K562 (cell line): ENCODE measurements around the gene INPP5D. TPM values are rescaled to one million over a fixed set of nuclear protein-coding genes. Genes with fewer than 3 reads are reported as not detected.

Source experiments
- ATAC-seq: fragments of 200-7000 bp; cut with Tn5 transposase; 3 replicates; pipeline ENCODE4 v1.9.1; 2020; ENCODE audit warnings: moderate library complexity
- BruUV-seq: library from RNA; stranded (reverse); fragments of 400-500 nt; replicated peaks from 2 replicates; lab custom pipeline; 2021; lab: Mats Ljungman, UMichigan
- CTCF ChIA-PET: fragments of 300-600 bp; formaldehyde crosslinking; extraction: SDS; loops from one replicate; lab custom pipeline; 2021; ENCODE audit warnings: low intra/inter-chr PET ratio; lab: Yijun Ruan, JAX
- POLR2A ChIA-PET: fragments of 300-600, 350-650 bp; sonication (Branson Sonifier 250); formaldehyde crosslinking; extraction: SDS; loops from one replicate; lab custom pipeline; 2021; ENCODE audit warnings: antibody characterized with exemption, inconsistent platforms; lab: Yijun Ruan, JAX
- DNase-seq, 4 experiments: peaks; one replicate each; pipeline versions ENCODE4 v3.0.0 to v3.0.0-alpha.2; 2011 to 2018; ENCODE audit warnings: low spot score in 3 of 4, mixed read lengths in 3 of 4; ENCODE audit errors: extremely low read depth in 1 of 4
- FAIRE-seq: peaks from 2 replicates; lab custom pipeline; 2011; peaks lifted over from hg19 to GRCh38; lab: Jason Lieb, UNC
- H2AFZ ChIP-seq: 2 replicates; pipeline ENCODE4 v1.6.0; 2011; ENCODE audit warnings: low read depth, low read length, control low read depth, inconsistent platforms
- H3K27ac ChIP-seq: fragments of 200-600 bp; 3 replicates; pipeline ENCODE4 v1.8.0; 2011; ENCODE audit warnings: low read depth, mild to moderate bottlenecking, control low read depth, inconsistent platforms, low read length, moderate library complexity, mixed read lengths; ENCODE audit errors: extremely low read depth
- H3K27me3 ChIP-seq, 2 experiments: fragments of 300-600 bp in 1 of 2; 2 replicates in 1 of 2; 3 replicates in 1 of 2; pipeline versions ENCODE4 v1.6.0 to v1.8.0; 2011; ENCODE audit warnings: inconsistent platforms in 2 of 2, low read length in 2 of 2, mild to moderate bottlenecking in 1 of 2, mixed read lengths in 1 of 2, moderate library complexity in 1 of 2; ENCODE audit not compliant: control insufficient read depth in 2 of 2, insufficient read depth in 2 of 2
- H3K36me3 ChIP-seq: fragments of 300-600 bp; 3 replicates; pipeline ENCODE4 v1.8.0; 2011; ENCODE audit warnings: mild to moderate bottlenecking, low read length, inconsistent platforms; ENCODE audit not compliant: control insufficient read depth, insufficient read depth
- H3K4me1 ChIP-seq, 2 experiments: fragments of 200-600 bp in 1 of 2; replicated peaks in 1 of 2; 2 replicates in 1 of 2; 3 replicates in 1 of 2; pipeline versions ENCODE4 v1.5.1 to v1.8.0; 2011; ENCODE audit warnings: inconsistent platforms in 2 of 2, low read length in 2 of 2, mild to moderate bottlenecking in 1 of 2, mixed read lengths in 1 of 2, moderate library complexity in 1 of 2; ENCODE audit not compliant: control insufficient read depth in 2 of 2, insufficient read depth in 2 of 2
- H3K4me2 ChIP-seq: 2 replicates; pipeline ENCODE4 v1.6.1; 2011; ENCODE audit warnings: low read length, control low read depth, inconsistent platforms, mixed read lengths; ENCODE audit not compliant: insufficient read depth
- H3K4me3 ChIP-seq: fragments of 200-600 bp; sonication (generic), shearing (Covaris generic); 2 replicates; pipeline ENCODE4 v1.5.1; 2016; ENCODE audit warnings: control low read depth, inconsistent platforms
- H3K79me2 ChIP-seq: fragments of 200-600 bp; 3 replicates; pipeline ENCODE4 v1.8.0; 2011; ENCODE audit warnings: low read length, inconsistent platforms; ENCODE audit not compliant: control insufficient read depth, insufficient read depth
- H3K9ac ChIP-seq, 2 experiments: 2 replicates each; pipeline versions ENCODE4 v1.6.0 to v1.6.1; 2011; ENCODE audit warnings: low read depth in 2 of 2, low read length in 2 of 2, control low read depth in 1 of 2, inconsistent platforms in 1 of 2, mild to moderate bottlenecking in 1 of 2, mixed read lengths in 1 of 2; ENCODE audit not compliant: insufficient read depth in 1 of 2
- H3K9me1 ChIP-seq: one replicate; pipeline ENCODE4 v1.6.0; 2011; ENCODE audit warnings: inconsistent platforms, mild to moderate bottlenecking, low read length, moderate library complexity; ENCODE audit not compliant: control insufficient read depth, insufficient read depth
- H3K9me3 ChIP-seq: replicated peaks from 2 replicates; pipeline ENCODE4 v1.5.1; 2011; ENCODE audit warnings: low read depth, low read length, inconsistent platforms; ENCODE audit not compliant: control insufficient read depth, insufficient read depth
- H4K20me1 ChIP-seq: replicated peaks from 2 replicates; pipeline ENCODE4 v1.6.1; 2011; ENCODE audit warnings: low read length, inconsistent platforms, mixed read lengths; ENCODE audit not compliant: control insufficient read depth, insufficient read depth
- ARID1B ChIP-seq: fragments of 450-650 bp; IDR thresholded peaks from 2 replicates; pipeline ENCODE4 v1.6.1; 2016; ENCODE audit warnings: antibody characterized with exemption, mild to moderate bottlenecking, inconsistent platforms
- FOXA3 ChIP-seq, 2 experiments: fragments of 450-650 bp in 1 of 2; sonication (generic) in 1 of 2; formaldehyde crosslinking; IDR thresholded peaks in 1 of 2; conservative IDR thresholded peaks in 1 of 2; 2 replicates each; pipeline versions ENCODE4 v1.4.0 to v1.8.0; 2020 to 2022; ENCODE audit warnings: mild to moderate bottlenecking in 2 of 2, missing genetic modification reagents in 1 of 2
- HLTF ChIP-seq: fragments of 450-650 bp; IDR thresholded peaks from 2 replicates; pipeline ENCODE4 v1.6.1; 2016
- MECOM ChIP-seq: fragments of 250-450 bp; sonication (Bioruptor Pico); IDR thresholded peaks from 2 replicates; pipeline ENCODE4 v1.8.0; 2022; ENCODE audit warnings: inconsistent platforms
- NKRF ChIP-seq: fragments of 450-650 bp; IDR thresholded peaks from 2 replicates; pipeline ENCODE4 v1.6.1; 2016; ENCODE audit warnings: borderline replicate concordance
- ZNF639 ChIP-seq, 2 experiments: fragments of 200-800 bp in 1 of 2; sonication (Bioruptor generic) in 1 of 2; sonication (generic) in 1 of 2; formaldehyde crosslinking in 1 of 2; IDR thresholded peaks in 1 of 2; conservative IDR thresholded peaks in 1 of 2; 2 replicates each; pipeline versions ENCODE4 v1.5.0 to v1.6.1; 2016 to 2020; ENCODE audit warnings: missing compliant biosample characterization in 1 of 2, missing genetic modification characterization in 1 of 2, missing genetic modification reagents in 1 of 2
- ZNF76 ChIP-seq: fragments of 250-450 bp; sonication (Bioruptor Pico); IDR thresholded peaks from 2 replicates; pipeline ENCODE4 v1.4.0; 2020; ENCODE audit warnings: mild to moderate bottlenecking, moderate library complexity, borderline replicate concordance
- WGBS: fragments of 100-300 bp; shearing (Covaris generic); methylation state at CpG from one replicate; pipeline ENCODE4 v1.1.6; 2016; ENCODE audit warnings: low coverage, mixed read lengths; ENCODE audit not compliant: insufficient coverage; ENCODE audit errors: missing lambda C conversion rate; 5-methylcytosine and 5-hydroxymethylcytosine counted together
- in situ Hi-C: fragments of 300-500 bp; cut with MboI; formaldehyde crosslinking; loops from 4 replicates; pipeline ENCODE4 v1.15.0; 2018; ENCODE audit warnings: inconsistent platforms, mixed read lengths
- intact Hi-C: fragments of 100-400 bp; cut with micrococcal nuclease; formaldehyde crosslinking; loops from 2 replicates; pipeline ENCODE4 v1.14.2; 2022
- polyA plus RNA-seq, 8 experiments: library from polyadenylated mRNA; depleted of rRNA in 4 of 8; stranded (reverse) in 5 of 8; unstranded in 3 of 8; fragments of >200 nt; fragmentation: Nextera tagmentation in 2 of 8; fragmentation: Illumina TruSeq in 1 of 8; extraction: Ambion mirVana in 2 of 8; extraction: Trizol in 1 of 8; gene quantifications; 2 replicates each; pipeline versions ENCODE4 v1.2.1 to v1.2.3, GENCODE V29; 2011 to 2014; ENCODE audit warnings: inconsistent platforms in 1 of 8, missing spikeins in 1 of 8
- total RNA-seq, 7 experiments: library from RNA; depleted of rRNA in 6 of 7; stranded (reverse); fragments of >200 nt in 6 of 7; fragmentation: Illumina TruSeq in 2 of 7; extraction: Trizol in 2 of 7; gene quantifications; 2 replicates each; pipeline versions ENCODE4 v1.2.1 to v1.2.3, GENCODE V29; 2011 to 2021; ENCODE audit warnings: low replicate concordance in 1 of 7

INPP5D gene
- total and polyA plus RNA-seq, 9 of the 15 experiments (the other 6 are each of a cell fraction or from before 2014, with no cell fraction given): 0.55 to 6.2 (median 2.2) TPM

GRCh38 chr2:233219848-233220247 is 159.7 kb downstream of the INPP5D start:
- TF ChIP-seq ZNF639 (CRISPR knock-in tag; conservative IDR thresholded peaks at IDR 0.05 in 1 of 2, IDR thresholded peaks at IDR 0.05 in 1 of 2) (0 out of 4 replicates have a peak, but pooled peaks of 1 of the 2 experiments have one; percentile 25), ZNF76 (CRISPR knock-in tag) (no peak), MECOM (CRISPR knock-in tag) (peak; percentile 24; the same call in 1 of the 2 replicates), ARID1B (peak; percentile 16; the same call in 1 of the 2 replicates), FOXA3 (CRISPR knock-in tag; conservative IDR thresholded peaks at IDR 0.05 in 1 of 2, IDR thresholded peaks at IDR 0.05 in 1 of 2) (peak in 1 of 2 experiments; percentile 59; a peak in 1 of 4 replicates), HLTF (no peak), NKRF (no peak)
- Histone ChIP-seq H3K9ac (peak overlapping the region in 1 of 2 experiments; percentile 35; a peak in 1 of 4 replicates), H4K20me1 (no peaks in the 10 kb centered on the region), H3K27me3 (no peaks in the 10 kb centered on the region), H3K79me2 (no peaks in the 10 kb centered on the region), H3K4me3 (no peak overlapping the region), H3K27ac (peak overlapping the region; percentile 84), H3K9me3 (peaks cover 3% of the 10 kb centered on the region; the same call in 1 of the 2 replicates), H3K4me1 (peaks cover 27 to 46% of the 10 kb centered on the region in 2 experiments), H3K36me3 (no peaks in the 10 kb centered on the region), H2AFZ (peak overlapping the region; percentile 59; the same call in 1 of the 2 replicates), H3K4me2 (peak overlapping the region; percentile 59; the same call in 1 of the 2 replicates), H3K9me1 (no peaks in the 10 kb centered on the region)
- DNase-seq: no peak
- BruUV-seq: no TSS peak
- WGBS: no CpG with 5 or more reads among the region's 1 CpG
- in situ Hi-C loops: no loop called here
- ChIA-PET CTCF (no interaction called here), POLR2A (no interaction called here)
- no peak for ATAC-seq
- intact Hi-C loops: no loop called here
- no peak for FAIRE-seq
